ENCODE measurements around the gene CCNY.

DNA sequence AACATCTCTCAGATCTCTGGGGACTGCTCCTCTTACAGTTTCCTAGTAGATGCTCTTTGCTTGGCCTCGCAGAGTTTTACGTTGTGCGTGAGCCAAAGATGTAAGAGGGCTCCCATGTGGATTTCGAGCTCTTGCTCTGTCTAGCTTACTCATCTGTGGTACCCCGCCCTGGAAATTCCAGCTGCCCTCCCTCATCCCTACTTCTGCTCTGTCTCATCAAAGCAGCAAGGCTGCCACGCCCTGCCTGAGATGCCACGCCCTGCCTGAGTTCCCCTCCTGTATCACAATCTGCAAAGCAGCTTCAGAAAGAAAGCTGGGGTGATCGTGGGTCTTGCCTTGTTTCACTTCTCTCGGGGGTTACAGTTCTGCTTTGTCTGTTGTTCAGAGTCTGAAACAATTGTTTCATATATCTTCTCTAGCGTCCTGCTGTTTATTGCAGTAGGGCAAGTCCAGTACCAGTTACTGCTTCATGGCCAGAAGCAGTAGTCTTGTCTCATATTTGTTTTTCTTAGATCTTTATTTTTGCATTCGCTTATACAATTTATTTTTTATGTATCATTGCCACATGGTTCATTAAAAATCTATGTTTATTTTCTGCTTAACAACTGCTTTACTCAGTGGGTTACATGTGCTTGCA lies 36.1 kb upstream of the CCNY start:
- TF ChIP-seq, protein P1, sequence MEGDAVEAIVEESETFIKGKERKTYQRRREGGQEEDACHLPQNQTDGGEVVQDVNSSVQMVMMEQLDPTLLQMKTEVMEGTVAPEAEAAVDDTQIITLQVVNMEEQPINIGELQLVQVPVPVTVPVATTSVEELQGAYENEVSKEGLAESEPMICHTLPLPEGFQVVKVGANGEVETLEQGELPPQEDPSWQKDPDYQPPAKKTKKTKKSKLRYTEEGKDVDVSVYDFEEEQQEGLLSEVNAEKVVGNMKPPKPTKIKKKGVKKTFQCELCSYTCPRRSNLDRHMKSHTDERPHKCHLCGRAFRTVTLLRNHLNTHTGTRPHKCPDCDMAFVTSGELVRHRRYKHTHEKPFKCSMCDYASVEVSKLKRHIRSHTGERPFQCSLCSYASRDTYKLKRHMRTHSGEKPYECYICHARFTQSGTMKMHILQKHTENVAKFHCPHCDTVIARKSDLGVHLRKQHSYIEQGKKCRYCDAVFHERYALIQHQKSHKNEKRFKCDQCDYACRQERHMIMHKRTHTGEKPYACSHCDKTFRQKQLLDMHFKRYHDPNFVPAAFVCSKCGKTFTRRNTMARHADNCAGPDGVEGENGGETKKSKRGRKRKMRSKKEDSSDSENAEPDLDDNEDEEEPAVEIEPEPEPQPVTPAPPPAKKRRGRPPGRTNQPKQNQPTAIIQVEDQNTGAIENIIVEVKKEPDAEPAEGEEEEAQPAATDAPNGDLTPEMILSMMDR (IDR thresholded peaks at IDR 0.05), result no peak
- TF ChIP-seq POLR2A (IDR thresholded peaks at IDR 0.05) (no peak), EP300 (IDR thresholded peaks at IDR 0.05) (no peak)
